Parathyroid adenoma (tissue), 2 donors: ENCODE data around the gene SRGAP3.

Source experiments
- H2AFZ ChIP-seq: fragments of 300-600 bp; sonication (generic); one replicate; pipeline ENCODE4 v1.7.0; 2017; ENCODE audit warnings: antibody characterized with exemption, mild to moderate bottlenecking
- H3K27ac ChIP-seq: fragments of 300-600 bp; sonication (generic); one replicate; pipeline ENCODE4 v1.7.0; 2017
- H3K27me3 ChIP-seq: fragments of 300-600 bp; sonication (generic); one replicate; pipeline ENCODE4 v1.7.0; 2017; ENCODE audit warnings: low read length; ENCODE audit not compliant: control insufficient read depth, insufficient read depth
- H3K36me3 ChIP-seq: fragments of 300-600 bp; sonication (generic); one replicate; pipeline ENCODE4 v1.7.0; 2017; ENCODE audit warnings: low read length; ENCODE audit not compliant: control insufficient read depth, insufficient read depth
- H3K4me1 ChIP-seq: fragments of 300-600 bp; sonication (generic); one replicate; pipeline ENCODE4 v1.7.0; 2017; ENCODE audit warnings: control low read depth
- H3K4me2 ChIP-seq: fragments of 300-600 bp; sonication (generic); one replicate; pipeline ENCODE4 v1.7.0; 2017; ENCODE audit warnings: low read length
- H3K4me3 ChIP-seq: fragments of 300-600 bp; sonication (generic); one replicate; pipeline ENCODE4 v1.7.0; 2017; ENCODE audit warnings: low read depth, low read length
- H3K79me2 ChIP-seq: fragments of 300-600 bp; sonication (generic); one replicate; pipeline ENCODE4 v1.7.0; 2017; ENCODE audit warnings: control low read depth
- H3K9ac ChIP-seq: fragments of 300-600 bp; sonication (generic); one replicate; pipeline ENCODE4 v1.7.0; 2017; ENCODE audit warnings: mild to moderate bottlenecking
- H3K9me3 ChIP-seq: fragments of 300-600 bp; sonication (generic); one replicate; pipeline ENCODE4 v1.7.0; 2017; ENCODE audit warnings: low read length; ENCODE audit not compliant: control insufficient read depth
- TF ChIP-seq, protein P1 (sequence below): fragments of 300-600 bp; sonication (generic); IDR thresholded peaks from one replicate; pipeline ENCODE4 v1.7.0; 2017; ENCODE audit warnings: antibody characterized with exemption, mild to moderate bottlenecking
- donor health status: primary hyperparathyroidism.

Gene SRGAP3

DNA sequence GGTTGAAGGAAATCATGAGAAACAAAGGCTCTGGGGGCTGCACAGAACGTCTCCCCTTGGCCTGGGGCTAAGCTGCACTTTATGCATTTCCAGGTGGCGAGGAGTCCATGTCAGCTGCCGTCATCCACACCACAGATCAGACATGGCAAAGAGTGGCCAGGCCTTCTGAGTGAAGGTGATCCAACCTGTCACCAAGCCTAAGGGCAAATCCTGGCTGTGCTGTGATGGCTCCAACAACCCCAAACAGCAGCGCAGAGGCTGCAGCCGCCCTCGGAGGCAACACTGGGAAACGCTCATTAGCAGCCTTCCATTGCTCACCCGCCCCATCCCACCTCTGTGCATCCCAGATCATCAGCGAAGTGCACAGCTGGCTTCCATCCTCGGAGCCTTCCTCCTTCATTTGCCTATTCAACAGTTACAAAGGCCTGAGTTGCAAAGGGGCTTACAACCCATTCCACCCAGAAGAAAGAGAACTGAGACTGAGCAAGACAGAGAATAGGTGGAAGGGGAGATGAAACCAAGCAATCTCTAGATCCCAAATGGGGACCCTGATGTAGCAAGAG lies 55.7 kb downstream of the SRGAP3 start:
- no peak overlapping the region for H3K4me3 ChIP-seq

GRCh38 chr3:9193211-9193610 lies 56.2 kb downstream of the SRGAP3 start:
- no peak overlapping the region for H2AFZ ChIP-seq
- H3K36me3 ChIP-seq: no peaks in the 10 kb centered on the region
- H3K4me1 ChIP-seq: no peaks in the 10 kb centered on the region
- no peak overlapping the region for H3K27ac ChIP-seq
- H3K27me3 ChIP-seq: no peaks in the 10 kb centered on the region
- H3K9me3 ChIP-seq: no peaks in the 10 kb centered on the region
- no peaks in the 10 kb centered on the region for H3K79me2 ChIP-seq
- TF ChIP-seq, protein P1, sequence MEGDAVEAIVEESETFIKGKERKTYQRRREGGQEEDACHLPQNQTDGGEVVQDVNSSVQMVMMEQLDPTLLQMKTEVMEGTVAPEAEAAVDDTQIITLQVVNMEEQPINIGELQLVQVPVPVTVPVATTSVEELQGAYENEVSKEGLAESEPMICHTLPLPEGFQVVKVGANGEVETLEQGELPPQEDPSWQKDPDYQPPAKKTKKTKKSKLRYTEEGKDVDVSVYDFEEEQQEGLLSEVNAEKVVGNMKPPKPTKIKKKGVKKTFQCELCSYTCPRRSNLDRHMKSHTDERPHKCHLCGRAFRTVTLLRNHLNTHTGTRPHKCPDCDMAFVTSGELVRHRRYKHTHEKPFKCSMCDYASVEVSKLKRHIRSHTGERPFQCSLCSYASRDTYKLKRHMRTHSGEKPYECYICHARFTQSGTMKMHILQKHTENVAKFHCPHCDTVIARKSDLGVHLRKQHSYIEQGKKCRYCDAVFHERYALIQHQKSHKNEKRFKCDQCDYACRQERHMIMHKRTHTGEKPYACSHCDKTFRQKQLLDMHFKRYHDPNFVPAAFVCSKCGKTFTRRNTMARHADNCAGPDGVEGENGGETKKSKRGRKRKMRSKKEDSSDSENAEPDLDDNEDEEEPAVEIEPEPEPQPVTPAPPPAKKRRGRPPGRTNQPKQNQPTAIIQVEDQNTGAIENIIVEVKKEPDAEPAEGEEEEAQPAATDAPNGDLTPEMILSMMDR: no peak
- H3K4me2 ChIP-seq: no peak overlapping the region
- no peak overlapping the region for H3K4me3 ChIP-seq
- no peak overlapping the region for H3K9ac ChIP-seq

More for the DNA sequence above, 55.7 kb downstream of the SRGAP3 start:
- H3K9ac ChIP-seq: no peak overlapping the region
- H3K27ac ChIP-seq: no peak overlapping the region
- no peak overlapping the region for H2AFZ ChIP-seq
- H3K27me3 ChIP-seq: no peaks in the 10 kb centered on the region
- no peaks in the 10 kb centered on the region for H3K4me1 ChIP-seq
- H3K4me2 ChIP-seq: no peak overlapping the region
- TF ChIP-seq, protein P1: no peak
- no peaks in the 10 kb centered on the region for H3K79me2 ChIP-seq
- H3K9me3 ChIP-seq: no peaks in the 10 kb centered on the region
- no peaks in the 10 kb centered on the region for H3K36me3 ChIP-seq

- TF ChIP-seq, protein P1: no peak
- Histone ChIP-seq H3K4me2 (no peak overlapping the region), H3K4me3 (no peak overlapping the region), H3K4me1 (no peaks in the 10 kb centered on the region), H3K36me3 (no peaks in the 10 kb centered on the region), H3K27ac (no peak overlapping the region), H3K79me2 (no peaks in the 10 kb centered on the region), H3K9ac (no peak overlapping the region), H3K27me3 (no peaks in the 10 kb centered on the region), H2AFZ (no peak overlapping the region), H3K9me3 (no peaks in the 10 kb centered on the region)
These were observed 57.0 kb downstream of the SRGAP3 start for GRCh38 chr3:9192248-9193025.

GRCh38 chr3:9190276-9190675 lies 59.2 kb downstream of the SRGAP3 start:
- no peak overlapping the region for H3K9ac ChIP-seq
- TF ChIP-seq, protein P1: no peak
- H3K4me2 ChIP-seq: no peak overlapping the region
- H3K4me1 ChIP-seq: no peaks in the 10 kb centered on the region
- no peak overlapping the region for H3K4me3 ChIP-seq
- H3K27me3 ChIP-seq: no peaks in the 10 kb centered on the region
- no peaks in the 10 kb centered on the region for H3K79me2 ChIP-seq
- no peaks in the 10 kb centered on the region for H3K36me3 ChIP-seq
- H2AFZ ChIP-seq: no peak overlapping the region
- H3K27ac ChIP-seq: no peak overlapping the region
- no peaks in the 10 kb centered on the region for H3K9me3 ChIP-seq

DNA sequence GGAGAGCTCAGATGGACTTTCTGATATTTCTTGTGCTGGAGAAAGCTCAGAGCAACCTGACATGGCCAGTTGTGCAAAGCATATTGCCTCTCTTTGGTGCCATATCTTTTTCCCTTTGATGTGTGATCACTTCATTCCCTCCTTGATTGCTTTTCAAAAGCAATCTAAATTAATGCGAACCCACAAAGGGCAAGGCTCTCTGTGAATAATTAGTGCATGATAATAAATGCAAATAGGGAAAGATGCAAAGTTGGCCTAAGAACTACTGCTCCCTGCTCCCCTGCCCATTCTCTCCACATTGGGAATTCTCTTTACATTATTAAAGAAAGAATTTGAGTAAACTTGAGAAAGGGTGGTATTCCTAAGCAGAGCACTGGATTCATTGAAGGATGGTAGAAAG lies 60.9 kb downstream of the SRGAP3 start:
- no peaks in the 10 kb centered on the region for H3K9me3 ChIP-seq
- H3K36me3 ChIP-seq: no peaks in the 10 kb centered on the region
- no peaks in the 10 kb centered on the region for H3K27me3 ChIP-seq
- no peak overlapping the region for H3K27ac ChIP-seq
- no peak overlapping the region for H3K4me2 ChIP-seq
- no peak overlapping the region for H3K4me3 ChIP-seq
- TF ChIP-seq, protein P1: no peak
- no peak overlapping the region for H2AFZ ChIP-seq
- no peaks in the 10 kb centered on the region for H3K4me1 ChIP-seq
- H3K9ac ChIP-seq: no peak overlapping the region
- no peaks in the 10 kb centered on the region for H3K79me2 ChIP-seq
